Anterior cingulate cortex (tissue), 58 donors: Measurements from ENCODE around the gene C1QTNF9.
"Not testable (repeated sequence)": the region's sequence is repeated elsewhere in the genome, so short reads cannot be mapped to it uniquely, and the experiment has no call there.

Experiments used
- DNase-seq, 58 donors: peaks; one replicate each; lab custom pipeline; 2025; lab: John Stamatoyannopoulos, UW

The C1QTNF9 gene

GRCh38 chr13:24309300-24309699 is at the start of gene C1QTNF9:
C1QTNF9 (plus strand) TSS chr13:24309580; CDS start chr13:24316004, 6,424 bp downstream.
- not testable (repeated sequence) for DNase-seq

- no peak for DNase-seq
Measured at GRCh38 chr13:24261566-24261965, 47.8 kb upstream of the C1QTNF9 start.

GRCh38 chr13:24263632-24264031 is 45.7 kb upstream of the C1QTNF9 start:
- no peak for DNase-seq

- no peak for DNase-seq
Measured at GRCh38 chr13:24264976-24265375, 44.4 kb upstream of the C1QTNF9 start.

GRCh38 chr13:24265453-24265852 is 43.9 kb upstream of the C1QTNF9 start:
- DNase-seq, result no peak

GRCh38 chr13:24267274-24267673 is 42.1 kb upstream of the C1QTNF9 start:
- no peak for DNase-seq

- no peak for DNase-seq
Measured at GRCh38 chr13:24267801-24268200, 41.6 kb upstream of the C1QTNF9 start.

GRCh38 chr13:24269821-24270220 is 39.6 kb upstream of the C1QTNF9 start:
- DNase-seq, result no peak

- peak in 56 of 58 donors; percentile 17 to 85 (median 69) for DNase-seq
Measured at GRCh38 chr13:24270639-24271141, 38.7 kb upstream of the C1QTNF9 start.

- DNase-seq, result no peak
Measured at GRCh38 chr13:24271231-24271600, 38.2 kb upstream of the C1QTNF9 start.

- DNase-seq, result peak in 55 of 58 donors; percentile 6 to 90 (median 66)
Measured at GRCh38 chr13:24271601-24272451, 37.6 kb upstream of the C1QTNF9 start.

GRCh38 chr13:24272452-24273161 is 36.8 kb upstream of the C1QTNF9 start:
- peak in 4 of 58 donors; percentile 8 to 53 (median 37) for DNase-seq

GRCh38 chr13:24273926-24274325 is 35.5 kb upstream of the C1QTNF9 start:
- no peak for DNase-seq

- DNase-seq, result peak in 26 of 58 donors; percentile 8 to 65 (median 34)
Measured at GRCh38 chr13:24274452-24275021, 34.8 kb upstream of the C1QTNF9 start.

GRCh38 chr13:24275041-24275440 is 34.3 kb upstream of the C1QTNF9 start:
- no peak for DNase-seq

- DNase-seq, result no peak
Measured at GRCh38 chr13:24276306-24276705, 33.1 kb upstream of the C1QTNF9 start.

GRCh38 chr13:24276861-24277260 is 32.5 kb upstream of the C1QTNF9 start:
- DNase-seq, result no peak

- DNase-seq, result no peak
Measured at GRCh38 chr13:24277761-24278160, 31.6 kb upstream of the C1QTNF9 start.

GRCh38 chr13:24279327-24280110 is 29.9 kb upstream of the C1QTNF9 start:
- no peak for DNase-seq

- DNase-seq, result peak in 24 of 58 donors; percentile 6 to 59 (median 32)
Measured at GRCh38 chr13:24280720-24281119, 28.7 kb upstream of the C1QTNF9 start.
